GM19328 (cell line): ENCODE data around the gene ANKRD34C.
A peak's percentile ranks its signal among the peaks of the same experiment; 100 is the strongest.
"Not testable (repeated sequence)": the region's sequence is repeated elsewhere in the genome, so short reads cannot be mapped to it uniquely, and the experiment has no call there.

Experiments
- ATAC-seq: cut with Tn5 transposase; IDR thresholded peaks from one replicate; pipeline ENCODE4 v1.9.1; 2021; ENCODE audit warnings: mild to moderate bottlenecking, moderate library complexity; ENCODE audit not compliant: unreplicated experiment

ANKRD34C gene

DNA sequence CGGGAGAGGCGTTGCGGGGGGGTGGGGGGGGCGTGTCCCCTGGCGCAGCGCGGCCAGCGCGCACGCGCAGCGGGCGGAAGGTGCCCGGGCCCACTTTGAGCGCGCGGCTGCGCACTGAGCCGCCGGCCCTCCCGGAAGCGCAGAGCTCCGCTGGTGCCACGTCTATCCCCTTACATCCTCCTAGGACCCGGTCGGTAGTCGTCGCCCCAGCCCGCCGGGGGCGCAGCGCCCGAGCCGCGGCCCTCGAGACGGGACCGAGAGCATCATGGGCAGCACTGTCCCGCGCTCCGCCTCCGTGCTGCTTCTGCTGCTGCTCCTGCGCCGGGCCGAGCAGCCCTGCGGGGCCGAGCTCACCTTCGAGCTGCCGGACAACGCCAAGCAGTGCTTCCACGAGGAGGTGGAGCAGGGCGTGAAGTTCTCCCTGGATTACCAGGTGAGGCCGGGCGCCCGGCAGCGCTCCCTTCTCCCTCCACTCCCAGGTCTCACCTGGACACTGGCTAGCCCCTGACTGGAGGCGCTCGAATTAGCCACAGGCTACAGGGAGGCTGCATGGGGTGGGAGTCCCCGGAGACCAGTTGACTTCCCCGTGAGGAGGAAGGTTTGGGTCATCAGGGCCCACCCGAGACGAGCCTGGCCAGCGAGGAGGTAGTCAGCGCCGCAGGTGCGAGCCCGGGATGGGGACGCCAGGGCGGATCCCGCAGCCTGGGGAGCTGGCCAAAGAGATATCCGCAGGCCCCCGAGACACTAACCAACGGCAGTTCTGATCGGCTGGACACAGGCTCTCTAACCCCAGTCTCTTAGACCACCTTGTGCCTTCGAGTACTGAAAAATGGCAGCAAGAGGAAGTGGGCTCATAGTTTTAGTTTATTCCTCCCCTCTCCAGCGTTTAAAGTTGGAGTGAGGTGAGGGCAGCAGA lies 28.7 kb downstream of the ANKRD34C start, which contains the start of gene TMED3:
Gene TMED3, plus strand, starts transcription at position 128 of the 916 bp plus-strand sequence. Its CDS starts 138 bp downstream, at position 266.
- ATAC-seq: peak; percentile 93

DNA sequence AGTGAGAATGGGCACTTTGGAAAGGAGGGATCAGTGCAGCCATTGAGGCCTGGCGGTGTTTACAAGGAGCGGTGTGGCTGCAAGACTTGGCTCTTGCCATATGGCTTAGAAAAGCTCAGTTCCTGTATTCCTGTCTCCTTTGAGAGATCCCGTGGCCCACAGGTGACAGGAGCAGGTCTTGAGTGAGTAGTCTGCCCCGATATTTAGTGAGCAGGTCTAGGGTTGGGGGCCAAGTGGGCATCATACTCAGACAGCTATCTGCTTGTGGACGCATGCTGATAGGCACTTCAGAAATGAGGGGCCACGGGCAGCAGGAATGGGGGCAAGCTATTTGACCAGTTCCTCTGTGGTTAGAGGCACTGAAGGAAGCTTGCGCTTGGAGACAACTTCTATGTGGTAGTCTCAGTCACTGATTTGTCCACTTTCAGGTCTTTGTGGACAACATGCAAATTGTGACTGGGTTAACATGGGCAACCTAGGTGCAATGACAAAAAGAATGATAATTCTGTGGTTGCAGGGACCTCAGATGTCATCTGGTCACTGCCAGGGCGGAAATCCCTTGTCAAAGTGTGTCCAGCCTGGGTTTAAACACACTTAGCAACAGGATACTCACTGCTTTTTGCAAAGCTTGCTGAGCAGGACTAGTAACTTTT lies 29.5 kb downstream of the ANKRD34C start:
- no peak for ATAC-seq

DNA sequence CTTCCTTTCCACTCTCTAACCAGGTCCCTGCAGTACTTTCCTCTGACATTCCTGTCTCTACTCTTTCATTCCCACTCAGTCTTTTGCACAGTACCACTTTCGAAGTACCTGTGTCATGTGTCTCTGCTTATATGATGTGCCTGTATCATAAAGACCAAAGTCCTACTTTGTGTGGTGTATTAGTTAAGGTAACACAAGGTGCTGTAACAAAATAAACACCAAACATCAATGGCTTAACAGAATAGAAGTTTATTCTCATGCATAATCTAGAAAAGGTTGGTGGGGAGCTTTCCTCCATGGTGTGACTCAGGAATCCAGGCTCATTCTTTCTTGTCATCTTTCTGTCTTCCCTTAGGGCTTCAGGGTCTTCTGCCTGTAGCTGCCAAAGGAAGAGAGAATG lies 31.7 kb downstream of the ANKRD34C start:
- no peak for ATAC-seq

- no peak for ATAC-seq
These were observed 32.3 kb downstream of the ANKRD34C start for GRCh38 chr15:79314811-79315210.

- ATAC-seq: no peak
These were observed 33.3 kb downstream of the ANKRD34C start for GRCh38 chr15:79315623-79316328.

GRCh38 chr15:79316864-79317263 lies 34.3 kb downstream of the ANKRD34C start:
- no peak for ATAC-seq

DNA sequence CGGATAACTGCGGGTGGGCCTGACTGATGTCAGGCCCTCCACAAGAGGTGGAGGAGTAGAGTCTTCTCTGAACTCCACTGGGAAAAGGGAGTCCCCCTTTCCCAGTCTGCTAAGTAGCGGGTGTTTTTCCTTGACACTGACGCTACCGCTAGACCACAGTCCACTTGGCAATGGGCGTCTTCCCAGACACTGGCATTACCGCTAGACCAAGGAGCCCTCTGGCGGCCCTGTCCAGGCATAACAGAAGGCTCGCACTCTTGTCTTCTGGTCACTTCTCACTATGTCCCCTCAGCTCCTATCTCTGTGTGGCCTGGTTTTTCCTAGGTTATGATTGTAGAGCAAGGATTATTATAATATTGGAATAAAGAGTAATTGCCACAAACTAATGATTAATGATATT lies 37.5 kb downstream of the ANKRD34C start:
- ATAC-seq: not testable (repeated sequence)

DNA sequence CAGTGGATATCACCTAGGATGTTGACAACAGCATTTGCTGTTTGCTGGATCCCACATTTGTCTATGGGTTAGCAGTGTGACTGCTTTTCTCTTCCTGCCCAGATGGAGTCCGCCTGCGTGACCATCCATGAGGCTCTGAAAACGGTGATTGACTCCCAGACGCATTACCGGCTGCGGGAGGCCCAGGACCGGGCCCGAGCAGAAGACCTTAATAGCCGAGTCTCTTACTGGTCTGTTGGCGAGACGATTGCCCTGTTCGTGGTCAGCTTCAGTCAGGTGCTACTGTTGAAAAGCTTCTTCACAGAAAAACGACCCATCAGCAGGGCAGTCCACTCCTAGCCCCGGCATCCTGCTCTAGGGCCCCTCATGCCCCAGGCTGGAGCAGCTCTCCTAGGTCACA lies 39.4 kb downstream of the ANKRD34C start:
- ATAC-seq: no peak

GRCh38 chr15:79322306-79322705 lies 39.8 kb downstream of the ANKRD34C start:
- ATAC-seq: no peak

- no peak for ATAC-seq
These were observed 40.4 kb downstream of the ANKRD34C start for GRCh38 chr15:79322945-79323344.

DNA sequence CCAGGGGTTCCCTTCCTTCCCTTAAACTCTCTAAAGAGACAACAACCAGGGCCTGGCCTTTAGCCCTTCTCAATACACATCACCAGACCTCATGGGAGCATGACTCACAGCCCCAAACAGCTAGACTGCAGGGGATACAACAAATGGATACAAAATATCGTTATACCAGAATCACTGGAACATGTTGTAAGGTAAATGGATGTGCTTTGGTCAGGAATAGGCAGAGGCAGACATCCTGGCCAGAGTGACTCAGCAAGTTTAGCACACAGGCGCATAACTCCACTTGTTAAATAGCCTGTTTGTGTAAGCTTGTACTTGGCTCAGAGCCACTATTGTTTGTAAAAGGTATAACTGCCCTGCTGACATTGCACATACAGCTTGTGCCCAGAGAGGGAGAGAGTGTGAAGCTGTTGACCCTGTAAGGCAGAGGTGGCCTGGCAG lies 46.7 kb downstream of the ANKRD34C start:
- ATAC-seq: no peak
